SK-N-MC (cell line): ENCODE measurements around the gene GALNTL6.

Experiments
- FOXP2 ChIP-seq: optimal IDR thresholded peaks from 2 replicates; pipeline ENCODE3; 2011; ENCODE audit warnings: mild to moderate bottlenecking, moderate library complexity; ENCODE audit not compliant: insufficient read depth; ENCODE audit errors: extremely low read length, control extremely low read depth
- POLR2AphosphoS5 ChIP-seq: IDR thresholded peaks from 2 replicates; pipeline ENCODE4 v1.6.1; 2012; ENCODE audit warnings: mild to moderate bottlenecking, low read depth, low read length, borderline replicate concordance

GRCh38 chr4:173056271-173056670 lies 1243.1 kb downstream of the GALNTL6 start:
- TF ChIP-seq POLR2AphosphoS5 (no peak), FOXP2 (no peak)
